H1 (cell line): ENCODE measurements around the gene FGF2. TPM values are rescaled to one million over a fixed set of nuclear protein-coding genes. Genes with fewer than 3 reads are reported as not detected.
A peak's percentile ranks its signal among the peaks of the same experiment; 100 is the strongest.

ENCODE experiments used
- CTCF ChIA-PET: fragments of 300-600 bp; sonication (Branson Sonifier 250); formaldehyde crosslinking; loops from one replicate; lab custom pipeline; 2021; ENCODE audit not compliant: partially characterized antibody; lab: Charles Lee
- POLR2A ChIA-PET: fragments of 300-600 bp; sonication (Branson Sonifier 250); formaldehyde crosslinking; loops from one replicate; lab custom pipeline; 2021; ENCODE audit warnings: inconsistent platforms; ENCODE audit not compliant: partially characterized antibody; lab: Charles Lee
- DNase-seq, 2 experiments: peaks; one replicate each; pipeline versions ENCODE4 v3.0.0 to v3.0.0-alpha.2; 2010 to 2022; ENCODE audit warnings: low spot score in 2 of 2, low read depth in 1 of 2, mixed read lengths in 1 of 2
- FAIRE-seq: peaks from 2 replicates; lab custom pipeline; 2011; peaks lifted over from hg19 to GRCh38; lab: Jason Lieb, UNC
- H2AFZ ChIP-seq: 2 replicates; pipeline ENCODE4 v1.8.1; 2012; ENCODE audit warnings: low read length, inconsistent platforms
- H2AK5ac ChIP-seq: 2 replicates; pipeline ENCODE4 v1.6.1; 2013; ENCODE audit warnings: low read depth, low read length
- H2BK120ac ChIP-seq: replicated peaks from 2 replicates; pipeline ENCODE3; 2013; ENCODE audit warnings: low read depth, low read length, inconsistent platforms
- H2BK12ac ChIP-seq: 2 replicates; pipeline ENCODE4 v1.6.1; 2013; ENCODE audit warnings: low read depth, low read length
- H2BK15ac ChIP-seq: 2 replicates; pipeline ENCODE4 v1.6.1; 2013; ENCODE audit warnings: low read length
- H2BK20ac ChIP-seq: 2 replicates; pipeline ENCODE4 v1.6.1; 2013; ENCODE audit warnings: low read length
- H2BK5ac ChIP-seq: 2 replicates; pipeline ENCODE4 v1.6.1; 2013; ENCODE audit warnings: low read depth, low read length
- H3K14ac ChIP-seq: 2 replicates; pipeline ENCODE4 v1.6.1; 2013; ENCODE audit warnings: inconsistent platforms; ENCODE audit not compliant: insufficient read length
- H3K18ac ChIP-seq: 2 replicates; pipeline ENCODE4 v1.6.1; 2013; ENCODE audit warnings: low read length; ENCODE audit errors: extremely low read depth
- H3K23ac ChIP-seq: 2 replicates; pipeline ENCODE4 v1.6.1; 2013; ENCODE audit warnings: inconsistent platforms; ENCODE audit not compliant: insufficient read length
- H3K23me2 ChIP-seq: 2 replicates; pipeline ENCODE4 v1.6.1; 2013; ENCODE audit warnings: low read depth, low read length
- H3K27ac ChIP-seq: 2 replicates; pipeline ENCODE4 v1.6.1; 2011; ENCODE audit warnings: low read depth, low read length, inconsistent platforms
- H3K27me3 ChIP-seq, 4 experiments: replicated peaks in 1 of 4; 1 replicate in 1 of 4; 2 replicates in 3 of 4; pipeline versions ENCODE4 v1.6.1 to v1.8.1; 2011 to 2013; ENCODE audit warnings: low read length in 3 of 4, mild to moderate bottlenecking in 3 of 4, inconsistent platforms in 2 of 4, mixed read lengths in 2 of 4, moderate library complexity in 1 of 4; ENCODE audit not compliant: control insufficient read depth in 3 of 4, insufficient read depth in 3 of 4; ENCODE audit errors: extremely low read depth in 1 of 4
- H3K36me3 ChIP-seq, 4 experiments: 2 replicates each; pipeline versions ENCODE4 v1.6.1 to v1.8.1; 2011 to 2013; ENCODE audit warnings: mild to moderate bottlenecking in 4 of 4, low read length in 3 of 4, moderate library complexity in 2 of 4, control low read depth in 1 of 4, inconsistent platforms in 1 of 4; ENCODE audit not compliant: insufficient read depth in 4 of 4, control insufficient read depth in 2 of 4
- H3K4ac ChIP-seq: replicated peaks from 2 replicates; pipeline ENCODE3; 2013; ENCODE audit warnings: low read length, low read depth, mixed read lengths, inconsistent platforms; ENCODE audit not compliant: insufficient read length
- H3K4me1 ChIP-seq, 4 experiments: replicated peaks in 1 of 4; 1 replicate in 1 of 4; 2 replicates in 3 of 4; pipeline versions ENCODE4 v1.6.1 to v1.8.1; 2011 to 2013; ENCODE audit warnings: low read length in 3 of 4, inconsistent platforms in 2 of 4, mixed read lengths in 1 of 4; ENCODE audit not compliant: insufficient read depth in 4 of 4, control insufficient read depth in 3 of 4
- H3K4me2 ChIP-seq, 2 experiments: 2 replicates each; pipeline versions ENCODE4 v1.6.1 to v1.8.1; 2011 to 2013; ENCODE audit warnings: low read depth in 2 of 2, low read length in 2 of 2, control low read depth in 1 of 2, inconsistent platforms in 1 of 2, mild to moderate bottlenecking in 1 of 2; ENCODE audit not compliant: insufficient read depth in 1 of 2
- H3K4me3 ChIP-seq, 4 experiments: fragments of 200-600, 300-600 bp in 1 of 4; sonication (generic), shearing (Covaris generic), sonication (Bioruptor Twin) in 1 of 4; 2 replicates each; pipeline versions ENCODE4 v1.5.1 to v1.8.1; 2011 to 2016; ENCODE audit warnings: low read length in 4 of 4, low read depth in 3 of 4, control low read depth in 2 of 4, inconsistent platforms in 2 of 4, mild to moderate bottlenecking in 2 of 4, mixed read lengths in 1 of 4, moderate library complexity in 1 of 4; ENCODE audit not compliant: insufficient read depth in 2 of 4; ENCODE audit errors: extremely low read depth in 1 of 4
- H3K56ac ChIP-seq: replicated peaks from 2 replicates; pipeline ENCODE3; 2013; ENCODE audit warnings: low read depth, mild to moderate bottlenecking, mixed read lengths, low read length, inconsistent platforms; ENCODE audit not compliant: insufficient read length
- H3K79me1 ChIP-seq: 2 replicates; pipeline ENCODE4 v1.6.1; 2013; ENCODE audit warnings: low read depth, low read length, control low read depth
- H3K79me2 ChIP-seq, 2 experiments: 2 replicates each; pipeline versions ENCODE4 v1.6.1 to v1.8.1; 2012 to 2013; ENCODE audit warnings: low read length in 2 of 2, mild to moderate bottlenecking in 2 of 2, inconsistent platforms in 1 of 2; ENCODE audit not compliant: insufficient read depth in 2 of 2, control insufficient read depth in 1 of 2
- H3K9ac ChIP-seq, 4 experiments: replicated peaks in 1 of 4; 1 replicate in 1 of 4; 2 replicates in 3 of 4; pipeline versions ENCODE4 v1.6.1 to v1.8.1; 2011 to 2013; ENCODE audit warnings: low read depth in 3 of 4, low read length in 3 of 4, control low read depth in 2 of 4, mild to moderate bottlenecking in 2 of 4, moderate library complexity in 2 of 4, inconsistent platforms in 1 of 4; ENCODE audit errors: extremely low read depth in 1 of 4
- H3K9me3 ChIP-seq, 2 experiments: 2 replicates each; pipeline versions ENCODE4 v1.6.1 to v1.8.1; 2012 to 2013; ENCODE audit warnings: mild to moderate bottlenecking in 2 of 2, moderate library complexity in 2 of 2, control low read depth in 1 of 2, inconsistent platforms in 1 of 2, low read depth in 1 of 2, low read length in 1 of 2, mixed read lengths in 1 of 2; ENCODE audit not compliant: insufficient read depth in 2 of 2
- H4K20me1 ChIP-seq, 2 experiments: replicated peaks in 1 of 2; 2 replicates each; pipeline versions ENCODE3 to v1.8.1; 2011 to 2013; ENCODE audit warnings: inconsistent platforms in 2 of 2, low read length in 2 of 2, mild to moderate bottlenecking in 1 of 2; ENCODE audit not compliant: insufficient read depth in 2 of 2, control insufficient read depth in 1 of 2
- H4K5ac ChIP-seq: 2 replicates; pipeline ENCODE4 v1.6.1; 2013; ENCODE audit warnings: low read length, low read depth, mixed read lengths, inconsistent platforms; ENCODE audit not compliant: insufficient read length
- H4K8ac ChIP-seq: 2 replicates; pipeline ENCODE4 v1.8.0; 2013; ENCODE audit warnings: mild to moderate bottlenecking, moderate library complexity, low read length, inconsistent platforms; ENCODE audit not compliant: insufficient read depth; ENCODE audit errors: extremely low read depth
- H4K91ac ChIP-seq: replicated peaks from 2 replicates; pipeline ENCODE3; 2013; ENCODE audit warnings: low read length, mixed read lengths, inconsistent platforms; ENCODE audit not compliant: insufficient read length
- CHD1 ChIP-seq: IDR thresholded peaks from 2 replicates; pipeline ENCODE4 v1.6.1; 2012; ENCODE audit warnings: low read depth, low read length, improper control_type of control experiment
- NANOG ChIP-seq: IDR thresholded peaks from 2 replicates; pipeline ENCODE4 v1.6.1; 2011; ENCODE audit warnings: low read length, low read depth, mild to moderate bottlenecking, inconsistent platforms; ENCODE audit not compliant: insufficient read depth, poor library complexity, severe bottlenecking
- RXRA ChIP-seq: IDR thresholded peaks from 2 replicates; pipeline ENCODE4 v1.6.1; 2011; ENCODE audit warnings: low read depth, mild to moderate bottlenecking, low read length, moderate library complexity; ENCODE audit not compliant: insufficient read depth
- WGBS, 2 experiments: shearing (Covaris generic) in 1 of 2; methylation state at CpG; one replicate each; pipeline versions ENCODE4 v1.1.6 to v1.1.7; 2013 to 2015; ENCODE audit warnings: low lambda C conversion rate in 2 of 2, mixed read lengths in 2 of 2, inconsistent platforms in 1 of 2, low coverage in 1 of 2, missing lambda C conversion rate in 1 of 2; ENCODE audit not compliant: insufficient replicate concordance in 2 of 2, insufficient coverage in 1 of 2, insufficient read length in 1 of 2; ENCODE audit errors: extremely low coverage in 1 of 2, missing lambda C conversion rate in 1 of 2; 5-methylcytosine and 5-hydroxymethylcytosine counted together
- polyA plus RNA-seq, 7 experiments: library from polyadenylated mRNA; depleted of rRNA in 3 of 7; stranded (reverse) in 5 of 7; unstranded in 2 of 7; fragments of >200 nt in 5 of 7; fragments of 200-250 nt in 2 of 7; gene quantifications; 1 replicate in 5 of 7; 2 replicates in 1 of 7; 4 replicates in 1 of 7; pipeline versions ENCODE4 v1.2.1 to v1.2.3, GENCODE V29; 2011 to 2013; ENCODE audit warnings: missing spikeins in 2 of 7, mixed read lengths in 2 of 7
- total RNA-seq: library from RNA; stranded (reverse); fragmentation: NEBNext Ultra II Directional; extraction: Animal tissue kit (Norgen Biotek cat#: 25700); gene quantifications from 2 replicates; pipeline ENCODE4 v1.2.1, GENCODE V29; 2021

FGF2 gene
- total and polyA plus RNA-seq, 2 of the 8 experiments (the other 6 are each of a cell fraction or from before 2014, with no cell fraction given), result 23.4 to 145 TPM

DNA sequence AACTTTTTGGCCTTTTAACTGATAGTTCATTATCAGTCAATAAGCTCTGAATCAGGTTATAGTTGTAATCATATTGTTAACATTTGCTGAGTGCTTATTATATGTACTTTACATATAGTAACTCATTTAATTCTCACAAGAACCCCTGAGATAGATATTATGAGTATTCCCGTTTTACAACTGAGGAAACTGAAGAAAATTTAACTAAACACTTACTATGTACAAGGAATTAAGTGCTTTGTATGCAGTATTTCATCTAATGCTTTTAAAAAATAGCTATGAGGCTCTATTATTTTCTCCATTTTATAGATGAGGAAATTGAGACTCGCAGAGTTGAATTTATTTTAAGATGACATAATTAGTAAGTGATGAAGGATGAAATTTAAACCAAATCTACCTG, 27.7 kb upstream of the FGF2 start:
- H3K27me3 ChIP-seq, result no peaks in the 10 kb centered on the region
- H4K5ac ChIP-seq, result peak overlapping the region; percentile 3
- H3K4me2 ChIP-seq, result no peak overlapping the region
- H3K4ac ChIP-seq, result no peak overlapping the region
- H3K4me3 ChIP-seq, result no peak overlapping the region
- H2AFZ ChIP-seq, result no peak overlapping the region
- no peaks in the 10 kb centered on the region for H3K79me2 ChIP-seq
- 86% methylated on average over 2 of the region's 2 CpGs; no CpG with 5 or more reads in 1 of the 2 experiments for WGBS, 2 experiments
- no peak overlapping the region for H3K23ac ChIP-seq
- H3K9me3 ChIP-seq, result no peaks in the 10 kb centered on the region
- TF ChIP-seq NANOG (no peak), RXRA (no peak), CHD1 (no peak)
- H4K91ac ChIP-seq, result no peak overlapping the region
- H2BK5ac ChIP-seq, result no peak overlapping the region
- H4K20me1 ChIP-seq, result no peaks in the 10 kb centered on the region
- no peaks in the 10 kb centered on the region for H3K79me1 ChIP-seq
- H3K23me2 ChIP-seq, result no peaks in the 10 kb centered on the region
- no peak overlapping the region for H3K14ac ChIP-seq
- H2BK12ac ChIP-seq, result no peak overlapping the region
- ChIA-PET CTCF (interaction anchor here (1.1 to 1.3 kb wide), 3 partner anchors 10 to 47 kb away, joined by 3 to 6 read pairs (median 3); no protein-coding TSS in a partner anchor), POLR2A (interaction anchor here (1.2 to 5.4 kb wide), 4 partner anchors 9 to 32 kb away, joined by 3 to 79 read pairs (median 36); partner anchors contain the start of gene FGF2)
- FAIRE-seq (no peak), DNase-seq (no peak)
- H2BK20ac ChIP-seq, result no peak overlapping the region
- H2BK120ac ChIP-seq, result no peak overlapping the region
- no peak overlapping the region for H3K9ac ChIP-seq
- H2AK5ac ChIP-seq, result no peak overlapping the region
- H3K18ac ChIP-seq, result no peak overlapping the region
- peaks cover 3 to 17% (median 14%) of the 10 kb centered on the region in 4 experiments; a peak in 6 of 7 replicates for H3K4me1 ChIP-seq
- no peaks in the 10 kb centered on the region for H3K36me3 ChIP-seq
- no peak overlapping the region for H2BK15ac ChIP-seq
- H3K27ac ChIP-seq, result no peak overlapping the region
- H3K56ac ChIP-seq, result no peak overlapping the region
- no peak overlapping the region for H4K8ac ChIP-seq
